ENCODE results near the gene TSSK2.
"Not testable (repeated sequence)": the region's sequence is repeated elsewhere in the genome, so short reads cannot be mapped to it uniquely, and the experiment has no call there.

TSSK2 gene

GRCh38 chr22:19130959-19131684, at the start of gene TSSK2:
Gene TSSK2 (plus strand): TSS chr22:19131308. CDS start chr22:19131400, 92 bp downstream.
- no peak for DNase-seq

- DNase-seq = no peak
Observed at GRCh38 chr22:19081351-19081750, 49.8 kb upstream of the TSSK2 start.

DNA sequence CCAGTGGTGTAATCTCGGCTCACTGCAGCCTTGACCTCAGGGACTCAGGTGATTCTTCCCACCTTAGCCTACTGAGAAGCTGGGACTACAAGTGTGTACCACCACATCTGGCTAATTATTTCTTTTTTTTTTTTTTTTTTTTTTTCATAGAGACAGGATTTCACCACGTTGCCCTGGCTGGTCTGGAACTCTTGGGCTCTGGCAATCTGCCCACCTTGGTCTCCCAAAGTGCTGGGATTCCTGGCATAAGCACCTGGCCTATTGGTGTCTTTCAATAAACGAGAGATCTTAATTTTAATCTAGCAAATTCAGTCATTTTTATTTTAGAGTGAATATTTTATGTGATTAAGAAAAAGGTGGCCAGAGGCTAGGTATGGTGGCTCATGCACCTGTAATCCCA, 49.0 kb upstream of the TSSK2 start:
- DNase-seq = no peak

DNA sequence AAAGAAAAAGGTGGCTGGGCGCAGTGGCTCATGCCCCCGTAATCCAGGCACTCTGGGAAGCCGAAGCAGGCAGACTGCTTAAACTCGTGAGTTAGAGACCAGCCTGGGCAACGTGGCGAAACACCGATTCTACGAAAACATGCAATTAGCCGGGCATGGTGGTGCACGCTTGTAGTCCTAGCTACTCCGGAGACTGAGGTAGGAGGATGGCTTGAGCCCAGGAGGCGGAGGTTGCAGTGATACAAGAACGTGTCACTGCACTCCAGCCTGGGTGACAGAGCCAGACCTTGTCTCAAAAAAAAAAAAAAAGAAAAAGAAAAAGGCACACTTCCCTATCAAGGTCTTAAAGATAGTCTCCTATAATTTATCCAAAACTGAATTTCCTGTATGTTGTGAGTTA, 48.3 kb upstream of the TSSK2 start:
- DNase-seq = no peak

DNA sequence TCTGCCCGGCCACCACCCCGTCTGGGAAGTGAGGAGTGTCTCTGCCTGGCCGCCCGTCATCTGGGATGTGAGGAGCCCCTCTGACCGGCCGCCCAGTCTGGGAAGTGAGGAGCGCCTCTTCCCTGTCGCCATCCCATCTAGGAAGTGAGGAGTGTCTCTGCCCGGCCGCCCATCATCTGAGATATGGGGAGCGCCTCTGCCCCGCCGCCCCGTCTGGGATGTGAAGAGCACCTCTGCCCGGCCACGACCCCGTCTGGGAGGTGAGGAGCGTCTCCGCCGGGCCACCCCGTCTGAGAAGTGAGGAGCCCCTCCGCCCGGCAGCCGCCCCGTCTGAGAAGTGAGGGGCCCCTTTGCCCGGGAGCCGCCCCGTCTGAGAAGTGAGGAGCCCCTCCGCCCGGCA, 47.0 kb upstream of the TSSK2 start:
- not testable (repeated sequence) for DNase-seq

GRCh38 chr22:19084586-19084985, 46.5 kb upstream of the TSSK2 start:
- DNase-seq = not testable (repeated sequence)

GRCh38 chr22:19085233-19085718, 45.8 kb upstream of the TSSK2 start:
- DNase-seq = no peak

- DNase-seq = no peak
Observed at GRCh38 chr22:19086417-19086816, 44.7 kb upstream of the TSSK2 start.

DNA sequence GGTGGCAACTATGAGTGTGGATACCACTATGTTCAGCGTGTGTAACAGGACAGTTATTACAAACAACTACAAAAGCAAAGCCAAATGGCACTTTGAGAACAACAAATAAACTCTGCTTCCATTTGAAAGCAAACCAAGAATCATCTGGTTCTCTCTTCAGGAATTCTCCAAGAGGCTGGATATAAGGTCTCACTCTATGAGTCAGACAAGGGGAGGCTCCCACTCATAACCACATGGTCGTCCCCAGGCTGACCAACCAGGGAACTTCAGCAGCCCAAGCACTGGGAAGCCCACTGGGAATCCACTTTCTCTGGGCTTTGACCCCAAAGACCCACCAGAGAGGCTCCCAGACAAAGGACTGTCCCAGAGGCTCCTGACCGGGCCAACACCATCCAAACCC, 44.2 kb upstream of the TSSK2 start:
- DNase-seq = no peak

- no peak for DNase-seq
Observed at GRCh38 chr22:19088866-19089595, 42.1 kb upstream of the TSSK2 start.

GRCh38 chr22:19090183-19090582, 40.9 kb upstream of the TSSK2 start:
- no peak for DNase-seq

DNA sequence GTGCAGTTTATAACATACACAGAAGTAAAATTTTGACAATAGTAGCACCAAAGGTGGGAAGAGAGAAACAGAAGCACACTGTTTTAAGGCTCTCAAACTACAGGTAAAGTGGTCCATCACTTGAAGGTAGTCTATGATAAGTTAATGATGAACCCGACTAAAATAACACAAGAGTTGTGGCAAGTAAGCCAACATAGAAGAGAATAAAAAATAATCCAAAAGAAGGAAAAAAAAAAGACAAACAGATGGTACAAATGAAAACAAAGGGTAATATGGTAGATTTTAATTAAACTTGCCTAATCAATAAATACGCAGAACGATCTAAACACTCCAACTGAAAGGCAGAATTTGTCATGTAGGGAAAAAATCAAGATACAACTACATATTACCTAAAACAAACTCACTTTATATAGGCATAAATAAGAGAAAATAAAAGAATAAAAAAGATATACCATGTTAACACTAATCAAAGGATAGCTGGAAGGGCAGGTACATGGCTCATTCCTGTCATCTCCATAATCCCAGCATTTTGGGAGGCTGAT, 40.5 kb upstream of the TSSK2 start:
- no peak for DNase-seq

DNA sequence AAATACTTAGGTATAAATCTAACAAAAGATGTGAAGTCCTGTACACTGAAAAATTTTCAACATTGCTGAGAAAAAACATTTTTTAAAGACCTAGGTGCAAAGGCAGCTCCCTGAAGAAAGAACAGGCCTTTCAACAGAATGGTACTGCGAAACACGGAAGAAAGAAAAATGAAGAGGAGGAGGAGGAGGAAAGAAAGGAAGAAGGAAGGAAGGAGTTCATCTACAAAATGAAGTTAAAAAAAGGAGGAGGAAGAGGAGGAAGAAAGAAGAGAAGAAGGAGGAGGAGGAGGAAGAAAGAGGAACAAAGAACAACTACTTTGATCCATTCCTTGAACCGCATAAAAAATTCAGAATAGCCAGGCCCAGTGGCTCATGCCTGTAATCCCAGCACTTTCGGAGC, 38.4 kb upstream of the TSSK2 start:
- DNase-seq = no peak

GRCh38 chr22:19094393-19094997, 36.6 kb upstream of the TSSK2 start:
- DNase-seq = no peak

GRCh38 chr22:19096555-19096954, 34.6 kb upstream of the TSSK2 start:
- DNase-seq = no peak

GRCh38 chr22:19097518-19097917, 33.6 kb upstream of the TSSK2 start:
- DNase-seq = no peak

GRCh38 chr22:19098157-19098556, 33.0 kb upstream of the TSSK2 start:
- DNase-seq = no peak

DNA sequence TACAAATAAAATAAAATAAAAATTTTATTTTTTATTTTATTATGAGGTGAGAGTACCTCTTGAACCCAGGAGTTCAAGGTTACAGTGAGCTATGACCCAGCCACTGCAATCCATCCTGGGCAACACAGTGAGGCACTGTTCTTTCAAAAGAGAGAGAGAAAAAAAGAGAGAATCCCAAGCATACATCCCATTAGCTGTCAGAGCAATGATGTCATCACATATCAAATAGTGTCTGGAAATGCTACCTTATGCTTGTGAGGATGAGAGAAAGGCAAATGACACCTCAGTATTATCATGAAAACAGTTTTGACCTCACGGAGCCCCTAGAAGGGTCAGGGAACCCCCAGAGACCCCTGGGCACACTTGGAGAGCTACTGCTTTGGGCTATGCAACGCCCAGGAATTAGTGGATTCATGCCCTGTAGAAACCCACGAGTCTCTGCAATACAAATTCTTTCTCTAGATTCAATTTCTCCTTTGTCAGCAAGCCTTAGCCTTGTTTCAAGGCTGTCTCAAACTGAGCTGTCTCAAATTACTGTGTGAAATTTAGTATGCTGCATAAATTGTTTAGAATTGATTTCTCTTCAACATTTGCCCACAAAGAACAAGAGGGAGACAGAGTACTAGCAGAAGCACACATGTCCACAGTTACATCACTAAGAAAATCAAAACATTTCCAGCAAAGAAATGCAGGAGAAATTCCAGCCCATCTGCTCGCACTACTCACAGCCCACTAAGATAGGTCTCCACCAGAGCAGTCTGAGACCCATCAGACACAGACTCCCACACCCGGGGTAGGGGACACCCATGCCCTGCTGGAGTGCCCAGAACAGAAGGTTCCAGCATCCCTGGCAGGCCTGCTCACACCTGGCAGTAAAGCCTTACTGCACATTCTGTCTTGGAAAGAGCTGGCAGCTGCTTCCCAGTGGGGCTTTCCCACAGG, 27.0 kb upstream of the TSSK2 start:
- DNase-seq = no peak

GRCh38 chr22:19105456-19105855, 25.7 kb upstream of the TSSK2 start:
- no peak for DNase-seq

DNA sequence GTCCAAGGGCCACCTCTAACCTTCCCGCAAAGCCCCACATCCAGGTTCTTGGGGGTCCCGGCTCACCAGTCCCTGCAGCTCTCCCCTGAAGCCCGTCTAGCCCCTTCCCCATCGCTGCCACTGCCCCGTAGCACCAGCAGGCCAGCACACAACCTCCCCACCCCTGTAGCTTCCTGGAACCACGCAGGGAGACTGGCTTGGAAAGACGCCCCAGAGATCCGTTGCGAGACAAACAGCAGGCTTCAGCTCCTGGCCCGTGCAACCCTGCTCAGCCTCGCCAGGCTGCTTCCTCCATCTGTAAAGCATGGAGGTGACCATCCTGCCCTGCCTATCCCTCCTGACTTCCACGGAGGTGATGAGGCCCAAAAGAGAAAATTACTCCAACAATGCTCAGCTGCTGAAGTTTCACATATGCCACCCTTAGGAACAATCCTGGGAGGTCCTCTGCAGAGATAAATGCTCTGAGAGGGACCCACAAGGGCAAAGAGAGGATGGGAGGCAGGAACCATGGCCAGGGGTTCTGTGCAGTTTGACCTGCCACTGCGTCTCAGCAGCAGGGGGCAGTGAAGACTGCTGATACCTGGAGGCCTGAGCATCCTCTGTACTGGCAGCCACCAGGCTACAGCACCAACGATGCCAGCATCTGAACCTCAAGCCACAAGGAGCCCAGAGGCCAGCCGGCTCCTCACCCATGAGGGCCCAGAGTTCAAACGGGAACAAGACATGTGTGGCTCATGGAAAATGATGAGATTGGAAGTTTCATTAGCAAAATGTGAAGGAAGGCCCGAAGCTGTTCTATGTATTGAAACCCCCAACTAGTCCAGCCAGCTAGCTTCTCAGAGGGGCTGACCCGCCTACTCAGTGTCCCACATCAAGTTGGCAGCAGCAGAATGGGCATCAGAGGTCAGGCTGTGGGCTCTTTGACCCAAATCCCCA, 25.0 kb upstream of the TSSK2 start:
- no peak for DNase-seq

Measured in RPMI8226 (cell line).